Measurements from ENCODE around the gene BLOC1S4. TPM values are rescaled to one million over a fixed set of nuclear protein-coding genes. Genes with fewer than 3 reads are reported as not detected.
"Not testable (repeated sequence)": the region's sequence is repeated elsewhere in the genome, so short reads cannot be mapped to it uniquely, and the experiment has no call there.

Gene BLOC1S4
- total RNA-seq, 1 donor from 2014 or later = 19.0 TPM

DNA sequence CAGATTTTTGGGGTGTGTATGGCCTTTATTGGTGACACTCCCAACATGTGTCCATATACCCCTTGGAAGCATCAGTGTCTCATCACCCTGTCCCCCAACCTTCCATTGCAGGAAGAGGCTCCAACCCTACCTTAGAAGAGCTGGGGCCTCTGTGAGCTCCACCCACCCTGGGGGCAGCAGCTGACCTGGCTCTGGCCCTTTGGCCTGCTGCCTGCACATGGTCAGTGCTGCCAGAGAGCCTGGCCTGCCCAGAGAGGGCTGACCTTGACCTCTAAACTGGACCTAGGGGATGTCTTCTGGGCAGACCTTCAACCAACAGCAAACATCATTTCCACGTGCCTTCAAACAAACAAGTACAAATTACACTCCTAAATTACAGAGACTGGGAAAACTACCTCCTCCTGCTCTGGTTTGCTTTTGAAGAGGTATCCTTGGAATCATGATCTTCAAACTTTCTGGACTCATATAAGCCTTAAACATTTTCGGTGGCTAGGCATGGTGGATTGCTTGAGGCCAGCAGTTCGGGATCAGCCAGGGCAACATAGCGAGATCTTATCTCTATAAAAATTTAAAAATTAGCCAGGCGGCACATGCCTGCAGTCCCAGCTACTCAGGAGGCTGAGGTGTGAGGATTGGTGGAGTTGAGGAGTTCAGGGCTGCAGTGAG lies 39.2 kb downstream of the BLOC1S4 start:
- intact Hi-C loops (cut with micrococcal nuclease) = no loop called here

DNA sequence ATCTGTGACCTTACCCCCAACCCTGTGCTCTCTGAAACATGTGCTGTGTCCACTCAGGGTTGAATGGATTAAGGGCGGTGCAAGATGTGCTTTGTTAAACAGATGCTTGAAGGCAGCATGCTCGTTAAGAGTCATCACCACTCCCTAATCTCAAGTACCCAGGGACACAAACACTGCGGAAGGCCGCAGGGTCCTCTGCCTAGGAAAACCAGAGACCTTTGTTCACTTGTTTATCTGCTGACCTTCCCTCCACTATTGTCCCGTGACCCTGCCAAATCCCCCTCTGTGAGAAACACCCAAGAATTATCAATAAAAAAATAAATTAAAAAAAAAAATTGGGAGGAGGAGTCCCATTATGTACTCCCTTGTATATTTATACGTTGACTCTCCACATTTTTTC lies 40.4 kb downstream of the BLOC1S4 start:
- intact Hi-C loops (cut with micrococcal nuclease) = not testable (repeated sequence)

DNA sequence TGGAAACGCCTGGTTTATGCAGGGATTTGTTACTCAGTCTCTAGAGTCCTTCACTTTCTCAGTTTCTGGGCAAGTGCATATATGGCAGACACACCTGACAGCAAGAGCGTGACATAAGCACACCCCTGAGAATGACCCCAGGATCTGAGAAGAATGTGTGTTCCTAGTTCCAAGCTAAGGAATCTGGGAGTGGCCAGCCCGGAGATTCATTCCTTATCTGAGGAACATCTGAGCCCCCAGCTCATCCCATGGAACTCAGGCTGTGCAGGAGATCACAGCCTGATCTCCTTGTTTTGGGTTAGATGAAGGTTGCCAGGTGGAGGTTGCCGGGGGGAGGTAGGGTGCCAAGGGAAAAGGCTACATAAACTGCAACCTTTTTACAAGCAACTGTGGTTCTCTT lies 42.8 kb downstream of the BLOC1S4 start:
- intact Hi-C loops (cut with micrococcal nuclease) = no loop called here

DNA sequence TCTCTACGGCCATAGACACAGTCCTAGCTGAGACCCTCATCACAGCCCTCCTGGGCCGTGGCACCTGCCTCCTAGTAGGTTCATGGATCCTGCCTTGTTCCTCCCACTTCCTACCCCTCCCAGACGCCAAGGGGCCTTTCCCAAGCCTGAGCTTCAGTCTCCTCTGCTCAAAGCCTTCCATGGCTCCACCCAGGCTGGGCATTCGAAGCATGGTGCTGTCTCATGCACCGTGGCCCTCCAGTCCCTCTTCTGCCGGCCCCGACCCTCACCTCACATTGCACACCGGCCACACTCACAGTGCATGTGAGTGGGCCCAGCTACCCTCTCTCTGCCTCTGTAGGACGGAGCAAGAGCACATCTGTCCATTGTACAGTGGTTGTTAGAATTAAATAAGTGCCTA lies 44.9 kb downstream of the BLOC1S4 start:
- intact Hi-C loops (cut with micrococcal nuclease) = no loop called here

DNA sequence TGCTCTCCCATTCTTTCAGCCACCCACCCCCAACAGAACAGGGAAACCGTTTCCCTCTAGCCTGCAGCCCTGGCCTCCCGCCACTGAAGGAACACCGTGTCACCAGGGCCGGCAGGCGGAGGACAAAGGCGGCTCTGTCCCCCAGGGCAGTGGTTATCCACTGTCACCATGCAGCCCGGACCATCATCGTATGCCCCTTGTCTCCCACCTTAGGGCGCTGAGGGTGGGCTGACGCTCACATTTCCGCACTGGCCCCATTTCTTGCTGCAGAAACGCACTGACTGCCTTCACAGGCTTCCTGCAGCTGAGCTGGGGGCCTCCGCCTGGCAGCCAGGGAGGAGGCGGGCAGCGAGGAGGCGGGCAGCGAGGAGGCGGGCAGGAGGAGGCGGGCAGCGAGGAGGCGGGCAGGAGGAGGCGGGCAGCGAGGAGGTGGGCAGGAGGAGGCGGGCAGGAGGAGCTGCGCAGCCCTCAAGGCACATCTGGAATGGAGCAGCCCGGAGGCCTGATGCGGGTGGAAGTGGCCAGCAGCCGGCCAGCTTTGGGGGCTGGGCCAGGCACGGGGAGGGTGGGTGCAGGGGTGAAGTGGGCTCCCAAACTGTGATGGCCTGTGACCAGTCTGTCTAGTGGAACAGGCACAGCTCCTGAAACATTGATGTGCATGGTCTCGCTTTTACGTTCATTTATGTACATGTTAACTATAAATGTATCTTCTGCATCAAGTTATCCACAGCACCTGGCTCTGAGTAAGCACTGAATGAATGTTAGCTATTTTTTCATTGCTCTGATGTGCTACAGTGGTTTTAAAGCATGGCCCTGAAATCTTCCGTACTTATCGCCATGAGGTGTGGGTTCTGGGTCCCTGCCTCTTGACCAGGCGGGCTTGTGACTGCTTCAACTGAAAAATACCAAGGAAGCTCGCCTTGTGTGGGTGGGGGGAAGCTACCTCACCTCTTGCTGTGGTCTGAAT lies 46.0 kb downstream of the BLOC1S4 start:
- intact Hi-C loops (cut with micrococcal nuclease) = no loop called here

DNA sequence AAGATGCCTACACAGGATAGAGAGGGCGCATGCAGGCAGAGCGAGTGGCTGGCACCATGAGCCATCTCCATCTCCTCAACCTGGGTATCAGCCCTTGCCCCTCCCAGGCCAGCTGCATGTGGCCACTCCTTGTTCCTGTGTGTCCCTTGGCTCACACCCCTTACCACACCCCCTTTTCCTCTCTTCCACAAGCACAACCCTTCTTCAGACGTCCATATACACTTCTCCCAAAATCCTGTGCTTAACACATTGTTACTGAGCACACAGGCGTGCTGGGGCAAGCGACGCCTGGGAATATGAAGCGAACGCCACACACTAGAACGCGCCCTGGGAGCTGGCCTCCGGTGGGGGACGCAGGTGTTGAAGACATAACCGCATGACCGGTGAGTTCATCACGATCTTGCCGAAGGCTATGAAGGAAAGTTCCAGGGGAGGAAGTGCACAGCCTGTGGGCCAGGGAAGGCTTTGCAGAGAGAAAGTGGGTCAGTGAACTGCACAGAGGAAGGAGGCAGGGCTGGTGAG lies 47.4 kb downstream of the BLOC1S4 start:
- intact Hi-C loops (cut with micrococcal nuclease) = no loop called here

DNA sequence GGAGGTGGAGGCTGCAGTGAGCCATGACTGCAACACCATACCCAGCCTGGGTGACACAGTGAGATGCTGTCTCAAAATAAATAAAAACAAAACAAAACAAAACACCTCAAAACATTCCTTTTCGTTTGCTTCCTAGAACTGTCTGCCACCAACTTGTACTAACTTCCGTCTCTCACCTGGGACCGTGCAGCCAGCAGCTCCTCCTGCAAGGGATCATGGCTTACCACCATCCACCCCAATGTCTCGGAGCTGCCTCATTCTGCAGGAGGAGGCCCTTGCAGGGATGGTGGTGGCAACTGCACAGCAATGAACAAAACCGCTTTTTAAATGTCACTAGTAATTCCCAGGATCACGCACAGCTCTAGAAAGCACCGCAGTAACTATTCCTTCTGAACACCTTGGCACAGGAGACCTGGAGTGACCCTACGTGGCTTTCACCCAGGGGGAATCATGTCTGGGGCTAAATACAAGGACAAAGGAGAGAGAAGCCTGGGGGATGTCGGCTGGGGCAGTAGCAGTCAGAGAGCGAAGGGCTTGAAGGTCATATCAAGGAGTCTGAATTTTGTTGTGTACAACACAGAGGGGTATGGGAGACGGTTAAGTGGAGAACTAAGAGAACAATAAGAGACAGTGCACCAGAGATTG lies 49.1 kb downstream of the BLOC1S4 start:
- intact Hi-C loops (cut with micrococcal nuclease) = no loop called here

DNA sequence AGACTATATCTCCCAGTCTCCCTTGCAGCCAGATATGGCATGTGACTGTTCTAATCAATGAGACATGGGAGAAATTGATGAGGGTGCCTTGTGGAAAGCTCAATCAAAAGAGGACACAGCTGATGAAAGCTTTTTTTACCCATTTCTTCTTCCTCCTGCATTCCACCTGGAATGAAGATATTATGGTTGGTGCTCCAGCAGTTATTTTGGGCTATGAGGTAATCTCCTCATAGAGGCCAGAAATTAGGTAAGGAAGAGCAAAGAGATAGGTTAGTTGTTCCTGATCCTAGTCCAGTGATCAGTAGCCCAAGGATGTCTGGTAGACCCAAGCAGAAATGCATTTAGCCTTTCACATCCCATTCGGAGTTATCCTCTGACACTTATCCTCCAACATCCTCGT lies 49.7 kb downstream of the BLOC1S4 start:
- intact Hi-C loops (cut with micrococcal nuclease) = no loop called here

Other genes with a start within 250 kb of the BLOC1S4 start
- gene PPP2R2C, start 243.6 kb upstream of the BLOC1S4 start, total RNA-seq = not detected in 2 replicates
- 33.5 and 35.1 TPM in 2 replicates for gene MAN2B2, start 141.0 kb upstream of the BLOC1S4 start, total RNA-seq
- gene MRFAP1, start 75.5 kb upstream of the BLOC1S4 start, total RNA-seq = 115 and 116 TPM in 2 replicates
- gene S100P, start 22.3 kb upstream of the BLOC1S4 start, total RNA-seq = 15.5 and 18.8 TPM in 2 replicates
- gene MRFAP1L1, start 6.3 kb upstream of the BLOC1S4 start, total RNA-seq = 69.6 and 74.2 TPM in 2 replicates
- gene KIAA0232, start 66.6 kb downstream of the BLOC1S4 start, total RNA-seq = 20.1 and 20.4 TPM in 2 replicates
- 70.7 and 76.7 TPM in 2 replicates for gene TBC1D14, start 193.7 kb downstream of the BLOC1S4 start, total RNA-seq

Measured in T-helper 1 cell treated with Interleukin-12 subunit alpha and Interleukin-12 subunit beta and Interleukin-4 antibody, amounts not matched to agents 30 ng/mL and 1 ng/mL, for 36 hours (primary cell).